H54 (cell line): ENCODE data around the gene SDSL.

Experiments
- DNase-seq: peaks from one replicate; pipeline ENCODE4 v3.0.0; 2011; ENCODE audit warnings: low spot score, mixed read lengths; ENCODE audit not compliant: insufficient read length
- FAIRE-seq: peaks from 3 replicates; lab custom pipeline; 2011; peaks lifted over from hg19 to GRCh38; lab: Jason Lieb, UNC
- POLR2A ChIP-seq: IDR thresholded peaks from 2 replicates; pipeline ENCODE4 v1.6.1; 2011; ENCODE audit warnings: low read depth, mild to moderate bottlenecking, low read length

SDSL gene

DNA sequence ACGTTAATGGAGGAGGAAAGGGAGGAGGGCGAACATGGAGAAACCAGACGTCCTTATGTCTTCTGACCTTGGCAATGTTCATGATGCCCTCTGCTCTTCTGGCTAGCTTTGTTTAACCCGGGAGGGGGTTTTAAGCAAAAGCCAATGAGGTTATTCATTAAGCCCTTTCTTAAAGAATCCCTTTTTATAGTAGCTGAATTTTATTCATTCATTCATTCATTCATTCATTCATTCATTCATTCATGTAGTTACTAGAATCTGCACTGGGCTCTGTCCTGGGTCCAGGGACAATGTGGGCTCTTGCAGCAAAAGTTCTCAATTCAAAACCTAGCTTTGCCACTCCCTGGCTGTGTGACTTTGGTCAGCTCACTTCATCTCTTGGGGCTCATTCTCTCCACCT lies 35.5 kb downstream of the SDSL start:
- TF ChIP-seq POLR2A = no peak
- FAIRE-seq = no peak
- no peak for DNase-seq

- FAIRE-seq (no peak), DNase-seq (no peak)
- TF ChIP-seq POLR2A = no peak
Observed at GRCh38 chr12:113459981-113460380, 37.8 kb downstream of the SDSL start.

DNA sequence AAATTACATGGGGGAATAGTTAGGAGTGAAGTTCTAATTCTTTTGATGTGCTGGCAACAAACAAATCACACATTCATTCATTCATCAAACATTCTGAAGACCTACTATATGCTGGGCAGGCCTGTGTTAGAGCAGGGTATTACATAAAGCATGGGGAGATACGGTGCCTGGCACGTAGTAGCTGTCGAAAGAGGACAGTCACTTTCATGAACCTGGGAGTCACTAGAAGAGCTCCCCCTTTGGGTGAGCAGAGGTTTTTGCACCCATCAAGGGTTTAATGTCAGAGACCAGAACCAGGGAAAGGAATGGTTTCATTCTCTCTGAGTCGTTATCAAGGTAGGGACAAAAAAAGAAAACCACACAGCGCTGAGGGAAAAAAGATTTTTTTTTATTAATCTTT lies 39.5 kb downstream of the SDSL start:
- DNase-seq (peak; percentile 57), FAIRE-seq (no peak)
- no peak for TF ChIP-seq POLR2A

- FAIRE-seq (no peak), DNase-seq (peak; percentile 82)
Observed at GRCh38 chr12:113462117-113462774, 40.1 kb downstream of the SDSL start.

GRCh38 chr12:113462998-113463745 lies 41.0 kb downstream of the SDSL start:
- no peak for FAIRE-seq
- TF ChIP-seq POLR2A = no peak
- DNase-seq = no peak

More at GRCh38 chr12:113462117-113462774, 40.1 kb downstream of the SDSL start:
- no peak for TF ChIP-seq POLR2A

- FAIRE-seq = no peak
- no peak for DNase-seq
- TF ChIP-seq POLR2A = no peak
Observed at GRCh38 chr12:113463746-113464451, 41.7 kb downstream of the SDSL start.

- TF ChIP-seq POLR2A = no peak
- DNase-seq (no peak), FAIRE-seq (no peak)
Observed at GRCh38 chr12:113464452-113464775, 42.2 kb downstream of the SDSL start.

DNA sequence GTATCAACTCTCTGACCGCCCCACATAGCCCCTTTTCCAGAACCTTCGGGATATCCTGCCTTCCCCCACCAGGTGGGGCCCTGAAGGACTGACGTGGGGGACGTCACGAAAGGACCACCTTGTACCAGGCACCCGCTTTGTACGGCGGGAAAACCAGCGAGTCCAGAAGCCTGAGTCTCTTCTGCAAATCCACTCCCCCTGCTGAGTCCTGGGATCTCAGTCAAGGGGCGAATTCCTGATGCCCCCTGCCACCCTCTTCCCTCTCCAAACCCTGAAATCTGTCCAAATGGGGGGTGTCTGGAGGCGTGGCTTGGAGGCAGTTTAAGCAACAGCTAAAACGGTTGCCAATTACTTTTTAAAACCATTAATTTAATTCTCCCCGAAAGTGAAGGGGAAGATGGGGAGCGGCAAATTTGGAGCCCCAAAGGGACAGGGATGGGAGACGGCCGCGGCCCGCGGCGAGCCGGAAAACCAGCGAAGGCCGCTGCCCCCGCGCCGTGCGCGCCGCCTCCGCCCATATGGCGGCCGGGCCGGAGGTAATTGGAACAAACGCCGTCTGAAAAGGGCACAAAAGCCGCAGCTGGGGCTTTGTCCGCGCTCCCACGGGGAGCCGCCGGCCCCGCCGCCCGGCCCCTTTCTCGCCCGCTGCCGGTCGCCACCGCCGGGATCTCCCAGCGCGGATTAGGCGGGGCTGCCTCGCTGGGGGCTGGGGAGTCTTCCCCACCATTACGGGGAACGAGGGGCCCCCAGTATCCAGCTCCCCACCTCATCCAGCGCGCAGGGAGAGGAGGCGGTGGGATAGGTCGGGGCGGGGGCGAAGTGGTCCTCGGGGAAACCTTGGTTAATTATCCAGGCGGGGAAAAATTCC lies 42.9 kb downstream of the SDSL start:
- DNase-seq (no peak), FAIRE-seq (no peak)
- no peak for TF ChIP-seq POLR2A

DNA sequence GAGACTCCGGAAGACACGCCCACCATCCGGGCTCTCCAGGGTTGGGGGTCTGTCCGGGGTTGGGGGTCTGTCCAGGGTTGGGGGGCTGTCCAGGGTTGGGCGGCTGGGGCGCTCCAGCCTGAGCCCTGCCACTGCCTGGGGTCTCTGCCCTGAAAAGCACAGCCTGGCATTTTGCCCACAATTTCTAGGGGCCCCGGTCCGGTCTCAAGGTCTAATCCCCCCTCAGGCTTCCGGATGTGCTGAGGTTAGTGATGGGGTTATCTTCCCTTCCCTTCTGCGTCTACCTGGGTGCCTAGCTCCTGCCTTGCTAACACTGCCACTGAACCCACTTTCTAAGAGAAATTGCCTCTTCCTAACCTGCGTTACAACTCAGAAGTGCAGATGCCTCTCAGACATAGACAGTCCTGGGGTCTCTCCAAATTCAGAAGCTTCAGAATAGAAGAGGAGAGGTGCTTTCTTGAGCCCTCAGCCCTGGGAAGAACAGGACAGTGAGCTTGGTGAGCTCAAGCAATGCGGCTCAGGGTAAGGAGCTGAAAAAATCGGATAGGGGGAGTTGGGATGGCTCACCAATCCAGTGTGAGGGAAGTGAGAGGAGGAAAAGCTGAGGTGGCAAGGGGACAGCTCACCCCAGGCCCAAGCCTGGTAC lies 43.8 kb downstream of the SDSL start:
- FAIRE-seq (no peak), DNase-seq (no peak)
- no peak for TF ChIP-seq POLR2A

GRCh38 chr12:113466454-113467141 lies 44.4 kb downstream of the SDSL start:
- TF ChIP-seq POLR2A = no peak
- no peak for FAIRE-seq
- DNase-seq = no peak

GRCh38 chr12:113467142-113467501 lies 44.9 kb downstream of the SDSL start:
- TF ChIP-seq POLR2A = no peak
- no peak for FAIRE-seq
- no peak for DNase-seq

GRCh38 chr12:113467502-113468364 lies 45.6 kb downstream of the SDSL start:
- no peak for TF ChIP-seq POLR2A
- DNase-seq = no peak

More at GRCh38 chr12:113467502-113468364, 45.6 kb downstream of the SDSL start:
- FAIRE-seq = no peak
